Measurements from ENCODE around the gene LCN1. TPM values are rescaled to one million over a fixed set of nuclear protein-coding genes. Genes with fewer than 3 reads are reported as not detected.

LCN1 gene
- total RNA-seq, 1 experiment from 2014 or later = not detected

DNA sequence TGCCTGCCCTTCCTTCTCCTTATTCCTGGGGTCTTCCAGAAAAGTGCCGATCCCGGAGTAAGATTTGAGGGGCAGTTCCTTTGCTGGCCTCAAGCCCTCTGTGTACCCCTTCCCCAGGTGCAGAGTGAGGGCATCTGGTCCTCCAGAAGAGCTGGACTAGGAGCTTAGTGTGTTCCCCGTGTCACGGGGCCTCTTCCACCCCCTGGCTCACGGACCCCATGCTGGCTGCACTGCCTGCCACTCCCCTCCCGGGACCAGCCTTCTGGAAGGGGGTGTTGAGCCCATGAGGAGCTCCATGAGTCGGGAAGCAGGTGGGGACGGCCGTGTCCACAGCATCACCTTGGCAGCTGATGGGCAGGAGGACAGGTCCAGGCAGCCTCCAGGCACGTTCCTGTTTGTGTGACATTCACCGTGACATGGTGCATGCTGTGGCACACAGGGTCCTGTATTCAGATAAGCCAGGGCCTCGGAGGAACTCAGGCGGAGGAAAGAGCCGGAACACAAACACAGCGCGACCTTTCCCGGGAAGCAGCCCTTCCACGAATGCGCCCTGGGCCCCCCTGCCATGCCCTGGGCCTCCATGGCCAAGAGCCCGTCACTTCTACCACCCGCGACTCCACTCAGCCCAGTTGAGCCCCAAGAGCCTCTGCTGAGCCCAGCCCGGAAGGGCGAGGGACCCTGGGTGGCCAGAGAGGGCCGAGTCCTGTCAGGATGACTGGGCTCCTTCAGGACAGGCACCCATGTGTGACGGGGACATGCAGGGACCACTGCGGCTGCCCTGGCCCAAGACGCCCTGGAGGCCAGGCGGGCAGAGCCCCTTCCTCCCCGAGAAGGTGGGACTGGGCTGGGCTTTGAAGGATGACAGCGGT is 5.9 kb upstream of the LCN1 start:
- no peaks in the 10 kb centered on the region for H3K36me3 Mint-ChIP-seq (ENCODE audit: insufficient read depth, unreplicated experiment)
- peaks cover 28% of the 10 kb centered on the region for H3K27me3 Mint-ChIP-seq (ENCODE audit: insufficient read depth, unreplicated experiment)
- ChIA-PET CTCF (interaction anchor here (0.7 kb wide), 1 partner anchor 53 kb away, joined by 3 read pairs; no protein-coding TSS in a partner anchor), POLR2A (no interaction called here)
- intact Hi-C loops (cut with micrococcal nuclease) = no loop called here
- peaks cover 7% of the 10 kb centered on the region for H3K4me1 Mint-ChIP-seq (ENCODE audit: insufficient read depth, unreplicated experiment)
- no peak overlapping the region for H3K27ac Mint-ChIP-seq (ENCODE audit: low read depth, unreplicated experiment)
- H3K4me3 Mint-ChIP-seq (ENCODE audit: unreplicated experiment) = no peak overlapping the region
- no peak for DNase-seq (ENCODE audit: unreplicated experiment)
- TF ChIP-seq, protein P1, sequence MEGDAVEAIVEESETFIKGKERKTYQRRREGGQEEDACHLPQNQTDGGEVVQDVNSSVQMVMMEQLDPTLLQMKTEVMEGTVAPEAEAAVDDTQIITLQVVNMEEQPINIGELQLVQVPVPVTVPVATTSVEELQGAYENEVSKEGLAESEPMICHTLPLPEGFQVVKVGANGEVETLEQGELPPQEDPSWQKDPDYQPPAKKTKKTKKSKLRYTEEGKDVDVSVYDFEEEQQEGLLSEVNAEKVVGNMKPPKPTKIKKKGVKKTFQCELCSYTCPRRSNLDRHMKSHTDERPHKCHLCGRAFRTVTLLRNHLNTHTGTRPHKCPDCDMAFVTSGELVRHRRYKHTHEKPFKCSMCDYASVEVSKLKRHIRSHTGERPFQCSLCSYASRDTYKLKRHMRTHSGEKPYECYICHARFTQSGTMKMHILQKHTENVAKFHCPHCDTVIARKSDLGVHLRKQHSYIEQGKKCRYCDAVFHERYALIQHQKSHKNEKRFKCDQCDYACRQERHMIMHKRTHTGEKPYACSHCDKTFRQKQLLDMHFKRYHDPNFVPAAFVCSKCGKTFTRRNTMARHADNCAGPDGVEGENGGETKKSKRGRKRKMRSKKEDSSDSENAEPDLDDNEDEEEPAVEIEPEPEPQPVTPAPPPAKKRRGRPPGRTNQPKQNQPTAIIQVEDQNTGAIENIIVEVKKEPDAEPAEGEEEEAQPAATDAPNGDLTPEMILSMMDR (IDR thresholded peaks at IDR 0.05; ENCODE audit: unreplicated experiment) = no peak
- H3K9me3 Mint-ChIP-seq (ENCODE audit: unreplicated experiment) = no peaks in the 10 kb centered on the region
- BruUV-seq (replicated peaks) = no TSS peak

DNA sequence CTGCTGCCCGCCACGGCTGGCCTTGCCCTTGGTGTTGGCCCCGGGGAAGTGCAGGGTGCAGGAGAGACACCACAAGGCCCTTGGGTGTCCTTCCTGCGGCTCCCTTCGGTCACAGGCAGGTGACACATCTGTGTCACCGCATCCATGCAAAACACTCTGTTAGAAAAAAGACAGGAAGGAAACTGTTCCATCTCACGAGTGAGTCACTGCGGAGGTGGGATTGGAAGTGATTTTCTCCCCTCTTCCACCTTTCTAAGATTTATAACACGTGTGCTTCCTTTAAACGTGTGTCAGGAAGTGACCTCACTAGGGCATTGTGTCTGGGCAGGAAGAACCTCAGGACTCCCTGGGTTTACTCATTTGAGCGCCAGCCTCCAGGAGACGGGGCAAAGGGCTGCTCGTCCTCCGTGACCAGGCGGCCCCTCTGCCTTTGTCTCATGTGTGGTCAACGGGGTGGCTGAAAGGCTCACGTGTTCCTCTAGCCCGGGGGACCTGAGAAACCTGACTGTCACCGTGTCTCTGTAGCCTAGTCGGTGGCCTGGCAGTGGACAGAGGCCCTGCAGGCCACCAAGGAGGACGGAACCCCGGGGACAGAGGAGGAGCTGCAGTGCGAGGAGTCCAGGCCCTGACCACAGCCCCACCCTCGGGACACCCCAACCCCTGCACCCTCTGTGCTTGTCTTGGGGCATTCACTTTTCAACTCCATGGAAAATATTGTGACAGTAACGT is 4.9 kb upstream of the LCN1 start:
- DNase-seq (ENCODE audit: unreplicated experiment) = no peak
- ChIA-PET POLR2A (no interaction called here), CTCF (interaction anchor here (0.6 kb wide), 1 partner anchor 86 kb away, joined by 4 read pairs; no protein-coding TSS in a partner anchor)
- peaks cover 28% of the 10 kb centered on the region for H3K27me3 Mint-ChIP-seq (ENCODE audit: insufficient read depth, unreplicated experiment)
- intact Hi-C loops (cut with micrococcal nuclease) = no loop called here
- H3K9me3 Mint-ChIP-seq (ENCODE audit: unreplicated experiment) = no peaks in the 10 kb centered on the region
- peaks cover 7% of the 10 kb centered on the region for H3K4me1 Mint-ChIP-seq (ENCODE audit: insufficient read depth, unreplicated experiment)
- H3K27ac Mint-ChIP-seq (ENCODE audit: low read depth, unreplicated experiment) = no peak overlapping the region
- H3K4me3 Mint-ChIP-seq (ENCODE audit: unreplicated experiment) = no peak overlapping the region
- no peaks in the 10 kb centered on the region for H3K36me3 Mint-ChIP-seq (ENCODE audit: insufficient read depth, unreplicated experiment)
- TF ChIP-seq, protein P1 (IDR thresholded peaks at IDR 0.05; ENCODE audit: unreplicated experiment) = no peak
- no TSS peak for BruUV-seq (replicated peaks)

DNA sequence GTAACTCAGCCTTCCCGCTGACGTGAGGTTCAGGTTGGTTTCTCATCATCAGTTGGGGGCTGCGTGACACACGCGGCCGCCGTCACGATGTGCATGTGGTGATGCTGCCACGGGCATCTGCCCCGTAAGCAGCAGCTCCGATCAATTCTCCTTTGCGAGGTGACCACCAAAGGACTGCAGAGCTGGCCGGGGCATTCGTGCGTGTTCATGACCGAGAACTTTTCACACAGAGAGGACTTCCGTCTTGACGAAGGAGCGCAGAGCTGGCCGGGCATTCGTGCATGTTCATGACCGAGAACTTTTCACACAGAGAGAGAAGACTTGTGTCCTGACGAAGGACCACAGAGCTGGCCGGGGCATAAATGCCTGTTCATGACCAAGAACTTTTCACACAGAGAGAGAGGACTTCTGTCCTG is 3.8 kb upstream of the LCN1 start:
- CTCF ChIA-PET = no interaction called here
- Mint-ChIP-seq H3K4me1 (ENCODE audit: insufficient read depth, unreplicated experiment) (peaks cover 5% of the 10 kb centered on the region), H3K4me3 (ENCODE audit: unreplicated experiment) (no peak overlapping the region), H3K36me3 (ENCODE audit: insufficient read depth, unreplicated experiment) (no peaks in the 10 kb centered on the region), H3K27ac (ENCODE audit: low read depth, unreplicated experiment) (no peak overlapping the region), H3K27me3 (ENCODE audit: insufficient read depth, unreplicated experiment) (peaks cover 28% of the 10 kb centered on the region), H3K9me3 (ENCODE audit: unreplicated experiment) (no peaks in the 10 kb centered on the region)
- POLR2A ChIA-PET = no interaction called here
- intact Hi-C loops (cut with micrococcal nuclease) = no loop called here
- TF ChIP-seq, protein P1 (IDR thresholded peaks at IDR 0.05; ENCODE audit: unreplicated experiment) = no peak
- DNase-seq (ENCODE audit: unreplicated experiment) = no peak
- no TSS peak for BruUV-seq (replicated peaks)

DNA sequence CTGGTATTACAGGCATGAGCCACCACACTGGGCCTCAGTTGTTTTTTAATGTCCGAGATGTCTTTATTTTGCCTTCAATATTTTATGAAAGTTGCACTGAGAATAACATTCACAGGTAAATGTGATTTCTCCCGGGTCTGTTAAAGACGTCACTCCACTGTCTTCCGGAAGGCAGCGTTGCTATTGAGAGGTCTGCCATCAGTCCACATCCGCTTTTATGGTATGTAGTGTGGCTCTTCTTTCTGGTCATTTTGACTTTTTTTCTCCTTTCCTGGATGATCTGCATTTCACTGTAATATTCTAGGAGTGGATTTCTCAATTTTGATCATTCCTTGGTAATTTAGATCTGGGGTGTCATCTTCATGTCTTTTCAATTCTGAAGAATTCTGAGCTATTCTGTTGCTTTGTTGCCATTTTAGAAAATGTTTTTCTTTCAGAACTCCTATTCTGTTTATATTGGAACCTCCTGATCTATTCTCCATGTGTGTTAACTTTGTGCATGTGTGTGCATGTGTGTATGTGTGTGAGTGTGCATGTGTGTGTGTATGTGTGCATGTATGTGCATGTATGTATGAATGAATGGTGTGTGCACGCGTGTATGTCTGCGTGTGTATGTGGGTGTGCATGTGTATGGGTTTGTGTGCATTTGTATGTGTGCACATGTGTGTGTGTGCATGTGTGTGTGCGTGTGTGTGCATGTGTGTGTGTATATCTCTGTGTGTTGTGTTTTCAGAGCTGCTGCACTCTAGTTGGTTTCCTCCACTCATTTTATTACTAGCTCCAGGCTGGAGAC is 1.9 kb upstream of the LCN1 start:
- intact Hi-C loops (cut with micrococcal nuclease) = no loop called here
- H3K4me3 Mint-ChIP-seq (ENCODE audit: unreplicated experiment) = no peak overlapping the region
- no peaks in the 10 kb centered on the region for H3K9me3 Mint-ChIP-seq (ENCODE audit: unreplicated experiment)
- no peaks in the 10 kb centered on the region for H3K4me1 Mint-ChIP-seq (ENCODE audit: insufficient read depth, unreplicated experiment)
- no peaks in the 10 kb centered on the region for H3K36me3 Mint-ChIP-seq (ENCODE audit: insufficient read depth, unreplicated experiment)
- BruUV-seq (replicated peaks) = no TSS peak
- peaks cover 28% of the 10 kb centered on the region for H3K27me3 Mint-ChIP-seq (ENCODE audit: insufficient read depth, unreplicated experiment)
- TF ChIP-seq, protein P1 (IDR thresholded peaks at IDR 0.05; ENCODE audit: unreplicated experiment) = no peak
- ChIA-PET POLR2A (no interaction called here), CTCF (no interaction called here)
- H3K27ac Mint-ChIP-seq (ENCODE audit: low read depth, unreplicated experiment) = no peak overlapping the region
- no peak for DNase-seq (ENCODE audit: unreplicated experiment)

Measured in MCF 10A (cell line).